Mesenteric fat pad (tissue), 1 donor: ENCODE measurements around the gene FAM3C. TPM values are rescaled to one million over a fixed set of nuclear protein-coding genes. Genes with fewer than 3 reads are reported as not detected.
A peak's percentile ranks its signal among the peaks of the same experiment; 100 is the strongest.
"Not testable (repeated sequence)": the region's sequence is repeated elsewhere in the genome, so short reads cannot be mapped to it uniquely, and the experiment has no call there.

Experiments used
- DNase-seq: peaks from one replicate; pipeline ENCODE4 v3.0.0-alpha.2; 2020; ENCODE audit warnings: low spot score
- long read RNA-seq: library from polyadenylated mRNA; unstranded; transcript quantifications from one replicate; pipeline ENCODE4 v2.0.0, GENCODE V29; 2020
- total RNA-seq: library from RNA; stranded (reverse); fragmentation: NEBNext Ultra II Directional; extraction: Animal tissue kit (Norgen Biotek cat#: 25700); gene quantifications from one replicate; pipeline ENCODE4 v1.2.1, GENCODE V29; 2021
- donor health status: DM: yes; HTN: yes; CAD: no.

The FAM3C gene, protein sequence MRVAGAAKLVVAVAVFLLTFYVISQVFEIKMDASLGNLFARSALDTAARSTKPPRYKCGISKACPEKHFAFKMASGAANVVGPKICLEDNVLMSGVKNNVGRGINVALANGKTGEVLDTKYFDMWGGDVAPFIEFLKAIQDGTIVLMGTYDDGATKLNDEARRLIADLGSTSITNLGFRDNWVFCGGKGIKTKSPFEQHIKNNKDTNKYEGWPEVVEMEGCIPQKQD
- 44.8 TPM for total RNA-seq
- long read RNA-seq, transcript FAM3C-201 (10 exons, 2,508 nt): major isoform, 71 of 75 reads
- long read RNA-seq, partial matches to known transcripts: 2 of 75 reads
- long read RNA-seq, other reads (novel, unspliced or antisense): 2 of 75 reads

- DNase-seq: peak; percentile 97
Measured at GRCh38 chr7:121395961-121396757, at the start of gene FAM3C. FAM3C (minus strand) TSS chr7:121396308; CDS start chr7:121382969, 13,339 bp downstream.

- no peak for DNase-seq
Measured at GRCh38 chr7:121442845-121443244, 46.7 kb upstream of the FAM3C start.

DNA sequence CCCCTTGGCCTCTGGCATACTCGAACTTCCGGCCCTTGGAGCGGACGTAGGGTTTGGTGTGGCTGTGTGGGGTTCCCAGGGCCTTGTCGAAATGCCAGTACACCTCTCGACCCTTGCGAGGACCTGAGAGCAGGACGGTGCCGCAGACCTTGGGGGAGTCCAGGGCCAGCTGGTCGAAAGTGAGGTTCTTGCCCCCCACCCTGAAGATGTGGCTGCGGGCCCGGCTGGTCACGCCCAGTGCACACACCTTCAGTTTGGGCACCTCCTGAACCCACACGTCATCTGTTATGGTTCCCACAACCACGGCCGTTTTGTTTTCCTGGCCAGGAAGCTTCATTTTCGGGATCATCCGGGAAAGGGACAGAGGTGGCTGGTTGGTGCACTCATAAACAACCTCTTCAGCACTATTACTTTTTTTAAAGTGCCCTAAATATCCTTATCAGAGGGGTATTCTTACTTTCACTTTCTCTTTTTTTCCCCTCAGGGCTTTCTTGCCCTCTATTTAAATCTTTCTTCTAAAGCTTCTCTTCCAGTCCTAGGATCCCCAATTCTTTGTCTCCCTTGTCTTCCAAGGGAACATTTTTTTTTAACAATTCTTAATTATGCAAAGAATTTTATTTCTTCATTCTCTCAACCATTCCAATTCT, 44.9 kb upstream of the FAM3C start:
- no peak for DNase-seq

GRCh38 chr7:121438043-121438955, 42.2 kb upstream of the FAM3C start:
- not testable (repeated sequence) for DNase-seq

DNA sequence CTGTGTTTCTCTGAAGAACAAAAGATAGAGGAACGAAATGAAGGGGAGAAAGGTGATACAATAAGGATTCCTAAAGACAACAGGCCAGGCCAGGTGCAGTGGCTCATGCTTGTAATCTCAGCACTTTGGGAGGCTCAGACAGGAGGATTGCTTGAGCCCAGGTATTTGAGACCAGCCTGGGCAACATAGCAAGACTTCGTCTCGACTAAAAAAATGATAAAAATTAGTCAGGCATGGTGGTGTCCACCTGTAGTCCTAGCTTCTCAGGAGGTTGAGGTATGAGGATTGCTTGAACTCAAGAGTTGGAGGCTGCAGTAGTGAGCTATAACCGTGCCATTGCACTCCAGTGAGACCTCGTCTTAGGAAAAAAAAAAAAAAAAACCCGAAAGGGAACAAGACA, 41.4 kb upstream of the FAM3C start:
- no peak for DNase-seq

- no peak for DNase-seq
Measured at GRCh38 chr7:121436688-121437087, 40.6 kb upstream of the FAM3C start.

- DNase-seq: no peak
Measured at GRCh38 chr7:121436136-121436535, 40.0 kb upstream of the FAM3C start.

DNA sequence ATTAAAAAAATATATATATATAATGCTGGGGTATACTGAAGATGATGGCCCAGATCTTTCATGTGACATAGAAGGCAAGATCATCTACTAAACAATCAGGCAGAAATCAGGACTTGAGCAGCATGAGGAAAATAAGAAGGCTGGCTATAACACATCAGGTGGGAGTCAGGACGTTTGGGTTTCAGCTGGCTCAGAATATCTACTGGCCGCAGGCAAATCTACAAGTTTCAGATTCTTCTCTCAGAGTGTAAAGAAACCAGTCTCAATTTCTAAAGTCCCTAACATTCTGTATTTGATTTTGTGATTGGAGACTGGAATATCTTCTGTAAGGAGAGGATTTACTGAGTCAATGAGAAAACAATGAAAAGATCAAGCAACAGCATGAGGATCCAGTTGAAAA, 37.7 kb upstream of the FAM3C start:
- DNase-seq: no peak

DNA sequence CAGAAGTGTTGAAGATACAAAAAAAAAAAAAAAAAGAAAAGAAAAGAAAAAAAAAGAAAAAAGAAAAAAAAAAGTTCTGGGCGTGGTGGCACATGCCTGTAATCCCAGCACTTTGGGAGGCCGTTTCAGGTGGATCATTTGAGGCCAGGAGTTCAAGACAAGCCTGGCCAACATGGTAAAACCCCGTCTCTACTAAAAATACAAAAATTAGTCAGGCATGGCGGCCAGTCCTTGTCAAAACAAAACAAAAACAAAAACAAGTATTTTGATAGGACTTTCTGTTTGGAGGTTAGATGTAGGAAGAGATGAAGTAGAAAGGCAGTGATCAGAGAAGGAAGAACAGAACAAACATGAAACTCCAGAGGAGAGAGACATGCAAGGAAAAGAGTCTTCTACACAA, 36.4 kb upstream of the FAM3C start:
- not testable (repeated sequence) for DNase-seq

DNA sequence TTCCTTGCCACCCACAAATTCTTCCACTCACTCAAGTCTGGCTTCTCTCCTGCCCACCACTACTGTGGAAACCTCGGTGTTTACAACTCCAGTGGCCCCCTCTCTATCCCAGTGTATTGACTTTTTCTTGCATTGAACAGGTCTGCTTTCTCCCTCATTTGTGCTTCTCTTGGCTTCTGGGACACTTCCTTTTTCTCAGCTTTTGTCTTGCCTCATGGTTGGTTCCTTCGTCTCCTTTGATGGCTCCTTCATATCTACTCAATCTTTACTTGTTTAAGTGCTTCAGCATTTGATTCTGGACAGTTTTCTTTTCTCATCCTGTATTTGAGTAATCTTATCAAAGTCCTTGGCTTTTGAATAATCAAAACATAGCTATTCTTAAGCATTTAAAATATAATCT, 35.9 kb upstream of the FAM3C start:
- no peak for DNase-seq

DNA sequence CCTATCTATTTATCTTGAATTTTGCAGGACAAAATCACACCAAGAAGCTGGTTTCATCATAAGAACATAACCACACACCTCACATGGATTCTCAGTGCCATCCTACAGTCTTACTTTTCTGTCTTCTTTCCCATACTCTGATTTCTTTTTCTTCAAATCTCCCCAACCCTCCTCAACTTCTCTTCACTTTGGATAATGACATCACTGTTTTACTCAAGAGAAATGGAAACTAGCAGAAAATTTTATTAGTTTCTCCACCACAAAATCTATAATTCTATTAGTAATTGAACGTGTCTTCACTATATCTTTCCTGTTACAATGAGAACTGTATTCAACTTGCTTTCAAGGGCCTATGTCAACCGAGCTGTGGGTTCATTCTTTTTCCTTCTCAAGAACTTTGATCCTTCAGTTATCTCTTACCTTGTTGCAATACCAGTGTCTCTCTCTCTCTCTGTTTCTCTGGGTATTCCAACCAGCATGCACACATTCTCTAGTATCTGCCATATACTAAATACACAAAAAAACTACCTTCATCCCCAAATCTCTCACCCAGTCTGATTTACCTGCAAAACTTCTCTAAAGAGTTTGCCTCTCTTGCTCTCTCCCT, 35.4 kb upstream of the FAM3C start:
- DNase-seq: no peak

DNA sequence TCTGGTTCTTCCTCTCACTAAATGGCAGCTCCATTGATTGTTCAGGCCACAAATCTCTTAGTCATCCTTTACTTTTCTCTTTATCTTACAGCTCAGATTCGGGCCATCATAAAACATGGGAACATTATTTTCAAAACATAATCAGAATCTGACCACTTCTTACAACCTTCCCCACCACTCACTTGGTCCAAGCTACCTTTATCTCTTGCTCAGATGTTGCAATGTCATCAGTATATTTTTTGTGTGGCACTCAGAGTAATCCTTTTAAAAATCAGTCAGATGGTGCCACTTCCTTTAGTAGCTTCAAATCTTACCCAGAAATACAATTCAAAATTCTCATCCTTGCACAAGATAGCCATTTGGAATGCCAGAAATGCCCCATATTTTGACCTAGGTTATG, 34.5 kb upstream of the FAM3C start:
- DNase-seq: no peak

DNA sequence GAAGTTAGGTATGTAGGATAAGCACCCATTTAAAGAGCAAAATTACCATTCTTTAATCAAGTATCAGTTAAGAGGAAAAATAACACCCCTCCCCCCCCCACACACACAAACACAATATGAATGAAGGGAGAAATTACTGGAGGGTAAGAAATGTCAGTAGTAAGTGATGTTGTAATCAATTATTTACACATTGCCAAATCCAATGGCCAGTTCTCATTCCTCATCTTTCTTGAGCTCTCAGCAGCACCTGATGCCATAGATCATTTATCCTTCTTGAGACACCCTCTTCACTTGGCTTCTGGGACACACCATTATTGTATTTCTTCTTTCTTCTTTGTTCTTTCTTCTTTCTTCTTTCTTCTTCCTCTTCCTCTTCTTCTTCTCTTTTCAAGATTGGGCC, 33.7 kb upstream of the FAM3C start:
- DNase-seq: no peak

- DNase-seq: no peak
Measured at GRCh38 chr7:121428855-121429489, 32.9 kb upstream of the FAM3C start.

DNA sequence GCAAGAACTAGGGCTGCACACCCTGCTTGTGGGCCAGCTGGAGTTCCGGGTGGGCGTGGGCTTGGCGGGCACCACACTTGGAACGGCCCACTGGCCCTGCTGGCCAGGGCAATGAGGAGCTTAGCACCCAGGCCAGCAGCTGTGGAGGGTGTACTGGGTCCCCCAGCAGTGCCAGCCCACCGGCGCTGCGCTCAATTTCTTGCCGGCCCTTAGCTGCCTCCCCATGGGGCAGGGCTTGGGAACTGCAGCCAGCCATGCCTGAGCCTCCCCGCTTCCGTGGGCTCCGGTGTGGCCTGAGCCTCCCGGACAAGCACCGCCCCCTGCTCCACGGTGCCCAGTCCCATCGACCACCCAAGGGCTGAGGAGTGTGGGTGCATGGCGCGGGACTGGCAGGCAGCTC, 25.6 kb upstream of the FAM3C start:
- DNase-seq: not testable (repeated sequence)

DNA sequence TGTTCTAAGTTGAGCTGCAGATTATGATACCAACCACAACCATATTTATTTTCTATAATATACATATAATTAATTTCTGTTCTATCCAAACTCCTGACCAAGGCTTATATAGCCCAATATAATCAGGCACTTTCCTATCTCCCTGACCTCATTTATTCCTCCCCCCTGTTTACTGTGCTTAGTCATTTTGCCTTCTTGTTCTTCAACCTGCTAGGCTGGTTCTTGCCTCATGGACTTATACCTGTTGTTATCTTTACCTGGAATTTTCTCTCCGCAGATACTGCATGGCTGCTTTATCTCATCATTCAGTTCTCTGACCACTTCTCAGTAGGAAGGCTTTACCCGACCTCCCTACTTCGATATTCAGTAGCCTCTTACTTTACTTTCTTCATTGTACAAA, 24.9 kb upstream of the FAM3C start:
- DNase-seq: no peak

DNA sequence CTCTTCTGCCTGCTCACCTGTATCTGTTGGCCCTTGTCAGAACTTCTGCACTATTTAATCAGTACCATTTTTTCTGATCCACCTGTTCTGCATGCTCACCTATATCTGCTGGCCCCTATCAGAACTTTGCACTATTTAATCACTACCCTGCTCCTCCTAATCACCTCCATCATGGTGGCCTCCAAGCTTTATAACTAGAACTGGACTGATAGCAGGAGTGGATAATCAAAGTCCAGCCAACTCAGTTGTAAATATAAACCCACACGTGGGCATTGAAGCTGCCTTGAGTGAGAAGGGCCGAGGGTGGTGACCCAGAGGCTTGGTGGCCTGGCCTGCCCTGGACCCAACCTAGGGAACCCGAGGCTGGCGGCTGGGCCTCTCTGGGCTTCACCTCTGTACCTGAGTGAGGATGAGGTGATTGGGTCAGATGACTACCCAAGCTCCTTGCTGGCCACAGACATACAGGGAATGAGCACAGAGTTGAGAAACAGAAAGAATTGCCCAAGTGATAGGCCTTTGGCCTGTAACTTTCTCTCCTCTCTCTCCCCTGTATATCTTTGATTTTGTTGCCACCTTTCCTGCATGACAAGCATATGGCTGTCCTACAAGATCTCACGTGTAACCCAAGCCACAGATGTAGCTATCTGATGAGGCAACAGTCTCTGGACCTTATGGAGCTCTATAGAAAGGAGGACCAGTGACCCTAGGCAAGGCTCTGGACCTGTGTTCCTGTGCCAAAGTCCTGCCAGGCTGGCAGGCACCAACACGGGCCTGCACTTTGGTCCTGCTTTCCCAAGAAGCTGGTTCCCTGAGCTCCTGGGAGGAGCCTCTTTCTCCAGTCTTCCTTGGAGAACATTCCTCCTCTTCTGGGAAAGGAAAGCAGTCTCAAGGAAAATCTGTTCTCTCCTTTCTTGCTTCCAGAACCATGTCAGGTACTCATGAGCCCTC, 23.4 kb upstream of the FAM3C start:
- DNase-seq: no peak

DNA sequence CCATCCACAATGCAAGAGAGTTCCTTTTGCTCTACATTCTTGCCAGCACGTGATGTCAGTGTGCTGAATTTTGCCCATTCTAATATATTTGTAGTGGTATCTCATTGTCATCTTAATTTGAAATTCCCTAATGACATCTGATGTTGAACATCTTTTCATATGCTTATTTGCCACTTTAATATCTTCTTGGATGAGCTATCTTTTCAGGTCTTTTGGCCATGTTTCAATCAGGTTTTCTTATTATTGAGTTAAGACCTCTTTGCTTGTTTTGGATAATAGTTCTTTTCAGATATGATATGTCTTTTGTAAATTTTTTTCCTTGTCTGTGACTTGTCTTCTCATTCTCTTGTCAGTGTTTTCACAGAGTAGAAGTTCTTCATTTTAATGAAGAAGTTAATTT, 20.4 kb upstream of the FAM3C start:
- DNase-seq: no peak

- no peak for DNase-seq
Measured at GRCh38 chr7:121414436-121414835, 18.3 kb upstream of the FAM3C start.
